RWPE1 (cell line): ENCODE results near the gene SCGB3A1.

Source experiments
- CTCF ChIA-PET: fragments of 350-600 bp; sonication (Branson Sonifier 250); formaldehyde crosslinking; extraction: SDS; loops from one replicate; lab custom pipeline; 2021; lab: Yijun Ruan, JAX
- POLR2A ChIA-PET: fragments of 400-600 bp; formaldehyde crosslinking; extraction: SDS; loops from one replicate; lab custom pipeline; 2020; ENCODE audit warnings: antibody characterized with exemption; ENCODE audit not compliant: low non-redundant PET; lab: Yijun Ruan, JAX
- DNase-seq: peaks from one replicate; pipeline ENCODE4 v3.0.0; 2012; ENCODE audit warnings: low spot score
- H3K27ac ChIP-seq: fragments of 450-650 bp; 2 replicates; pipeline ENCODE4 v1.5.1; 2017
- TF ChIP-seq, protein P1 (sequence below): fragments of 450-650 bp; conservative IDR thresholded peaks from 2 replicates; pipeline ENCODE4 v1.5.1; 2017; ENCODE audit warnings: low read depth, mild to moderate bottlenecking

Gene SCGB3A1

DNA sequence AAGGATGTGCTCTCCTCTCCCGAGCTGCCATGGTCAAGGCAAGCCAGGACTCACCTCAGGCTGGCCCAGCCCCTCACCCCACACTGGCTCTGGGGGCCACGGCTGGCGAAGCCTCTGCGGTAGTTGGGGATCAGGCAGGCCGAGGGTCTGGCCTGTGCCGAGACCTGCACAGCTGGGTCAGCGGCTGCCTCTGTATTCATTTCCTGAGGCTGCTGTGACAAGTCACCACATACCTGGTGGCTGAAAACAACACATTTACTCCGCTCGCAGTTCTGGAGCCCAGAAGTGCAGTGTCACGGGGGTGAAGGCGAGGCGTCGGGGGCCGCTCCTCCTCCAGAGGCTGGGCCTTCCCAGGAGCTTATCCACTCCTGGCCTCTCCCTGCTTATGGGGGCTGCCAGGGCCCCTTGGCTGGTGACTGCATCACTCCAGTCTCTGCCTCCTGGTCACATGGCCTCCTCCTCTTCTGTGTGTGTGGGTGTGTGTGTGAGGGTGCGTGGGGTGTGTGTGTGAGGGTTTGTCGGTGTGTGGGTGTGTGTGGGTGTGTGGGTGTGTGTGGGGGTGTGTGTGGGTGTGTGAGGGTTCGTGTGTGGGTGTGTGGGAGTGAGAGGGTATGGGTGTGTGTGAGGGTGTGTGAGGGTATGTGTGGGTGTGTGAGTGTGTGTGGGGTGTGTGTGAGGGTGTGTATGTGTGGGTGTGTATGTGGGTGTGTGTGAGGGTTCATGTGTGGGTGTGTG is 3.2 kb upstream of the SCGB3A1 start:
- POLR2A ChIA-PET, result no interaction called here
- DNase-seq, result no peak
- CTCF ChIA-PET, result no interaction called here

GRCh38 chr5:180593446-180594206 is 2.3 kb upstream of the SCGB3A1 start:
- no peak for DNase-seq
- TF ChIP-seq, protein P1, sequence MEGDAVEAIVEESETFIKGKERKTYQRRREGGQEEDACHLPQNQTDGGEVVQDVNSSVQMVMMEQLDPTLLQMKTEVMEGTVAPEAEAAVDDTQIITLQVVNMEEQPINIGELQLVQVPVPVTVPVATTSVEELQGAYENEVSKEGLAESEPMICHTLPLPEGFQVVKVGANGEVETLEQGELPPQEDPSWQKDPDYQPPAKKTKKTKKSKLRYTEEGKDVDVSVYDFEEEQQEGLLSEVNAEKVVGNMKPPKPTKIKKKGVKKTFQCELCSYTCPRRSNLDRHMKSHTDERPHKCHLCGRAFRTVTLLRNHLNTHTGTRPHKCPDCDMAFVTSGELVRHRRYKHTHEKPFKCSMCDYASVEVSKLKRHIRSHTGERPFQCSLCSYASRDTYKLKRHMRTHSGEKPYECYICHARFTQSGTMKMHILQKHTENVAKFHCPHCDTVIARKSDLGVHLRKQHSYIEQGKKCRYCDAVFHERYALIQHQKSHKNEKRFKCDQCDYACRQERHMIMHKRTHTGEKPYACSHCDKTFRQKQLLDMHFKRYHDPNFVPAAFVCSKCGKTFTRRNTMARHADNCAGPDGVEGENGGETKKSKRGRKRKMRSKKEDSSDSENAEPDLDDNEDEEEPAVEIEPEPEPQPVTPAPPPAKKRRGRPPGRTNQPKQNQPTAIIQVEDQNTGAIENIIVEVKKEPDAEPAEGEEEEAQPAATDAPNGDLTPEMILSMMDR, result no peak
- ChIA-PET POLR2A (no interaction called here), CTCF (no interaction called here)
- no peak overlapping the region for H3K27ac ChIP-seq

More for the DNA sequence above, 3.2 kb upstream of the SCGB3A1 start:
- TF ChIP-seq, protein P1, result no peak
- no peak overlapping the region for H3K27ac ChIP-seq

DNA sequence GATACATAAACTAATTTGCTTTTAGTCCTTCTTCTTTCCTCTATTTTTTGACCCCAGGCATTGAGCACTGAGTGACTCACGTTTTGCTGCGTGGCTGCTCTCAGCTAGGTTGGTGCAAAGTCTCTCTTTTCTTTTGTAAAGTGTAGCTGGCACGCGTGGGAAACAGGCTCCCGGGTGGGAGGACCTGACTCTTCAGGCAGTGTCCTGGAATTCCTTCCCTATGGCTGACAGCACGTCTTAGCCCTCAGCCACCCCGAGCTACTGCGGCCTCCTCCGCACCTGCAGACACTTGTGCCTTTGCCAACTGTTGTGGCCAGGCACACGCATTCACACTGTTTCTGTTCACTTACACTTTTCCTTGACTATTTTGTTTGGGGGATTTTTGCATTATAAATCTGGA is 877 bp upstream of the SCGB3A1 start:
- H3K27ac ChIP-seq, result no peak overlapping the region
- no peak for DNase-seq
- ChIA-PET POLR2A (no interaction called here), CTCF (interaction anchor here (0.7 kb wide), 2 partner anchors 14 to 649 kb away, joined by 4 to 5 read pairs; no protein-coding TSS in a partner anchor)
- TF ChIP-seq, protein P1, result no peak

DNA sequence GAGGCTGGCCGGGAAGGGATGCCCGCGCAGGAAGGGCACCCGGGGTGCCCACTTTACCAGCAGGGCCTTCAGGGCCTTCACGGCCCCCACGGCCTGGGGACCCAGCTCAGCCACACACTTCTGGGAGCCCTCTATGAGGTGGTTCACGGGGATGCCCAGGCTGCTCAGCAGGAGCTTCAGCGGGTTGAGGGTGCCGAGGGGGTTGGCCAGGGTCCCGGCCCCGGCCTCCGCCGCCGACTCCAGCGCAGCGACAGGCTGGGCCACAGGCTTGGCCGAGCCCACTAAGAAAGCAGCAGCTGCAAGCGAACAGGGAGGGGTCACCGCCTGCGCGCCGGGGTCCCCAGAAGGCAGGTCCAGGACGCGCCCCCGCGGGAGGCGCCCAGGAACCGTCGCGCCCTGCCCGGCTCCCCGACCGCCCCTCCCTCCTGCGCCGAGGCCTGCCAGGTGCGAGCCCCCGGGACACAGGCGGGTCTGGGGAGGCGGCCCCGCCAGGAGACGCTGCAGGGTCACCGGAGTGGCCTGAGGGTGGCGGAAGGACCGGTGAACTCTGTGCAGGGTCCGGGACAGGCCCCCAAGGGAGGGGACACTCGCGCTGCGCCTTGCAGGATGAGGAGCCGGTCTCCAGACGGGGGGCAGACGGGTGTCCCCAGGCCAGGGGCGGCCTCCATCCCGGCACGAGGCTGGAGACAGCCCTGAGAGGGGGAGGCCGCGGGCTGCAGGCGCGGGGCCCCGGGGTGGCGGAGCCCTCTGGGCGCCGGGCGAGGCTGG is 572 bp downstream of the SCGB3A1 start:
- TF ChIP-seq, protein P1, result no peak
- no peak for DNase-seq
- ChIA-PET CTCF (no interaction called here), POLR2A (no interaction called here)
- H3K27ac ChIP-seq, result no peak overlapping the region

- CTCF ChIA-PET, result no interaction called here
- TF ChIP-seq, protein P1, result no peak
Observed at GRCh38 chr5:180589771-180590542, 1.3 kb downstream of the SCGB3A1 start.

More at GRCh38 chr5:180589771-180590542, 1.3 kb downstream of the SCGB3A1 start:
- DNase-seq, result no peak
- no peak overlapping the region for H3K27ac ChIP-seq
- POLR2A ChIA-PET, result no interaction called here
